HEK293 (cell line): ENCODE data around the gene EFEMP2.

Experiments used
- GFI1B ChIP-seq: fragments of 450-650 bp; formaldehyde crosslinking; IDR thresholded peaks from 2 replicates; pipeline ENCODE4 v1.5.1; 2016; ENCODE audit warnings: missing biosample characterization, missing genetic modification characterization
- GLI2 ChIP-seq: fragments of 450-650 bp; formaldehyde crosslinking; IDR thresholded peaks from 2 replicates; pipeline ENCODE4; 2017; ENCODE audit warnings: missing biosample characterization, missing genetic modification characterization, low read depth, borderline replicate concordance
- KLF1 ChIP-seq: fragments of 450-650 bp; formaldehyde crosslinking; IDR thresholded peaks from 2 replicates; pipeline ENCODE4 v1.5.1; 2016; ENCODE audit warnings: missing biosample characterization, missing genetic modification characterization
- KLF9 ChIP-seq: fragments of 450-650 bp; formaldehyde crosslinking; IDR thresholded peaks from 2 replicates; pipeline ENCODE4 v1.5.1; 2016; ENCODE audit warnings: missing biosample characterization, missing genetic modification characterization, low read depth
- SALL2 ChIP-seq: fragments of 450-650 bp; formaldehyde crosslinking; IDR thresholded peaks from 2 replicates; pipeline ENCODE4 v1.5.0; 2017; ENCODE audit warnings: missing biosample characterization, mild to moderate bottlenecking, missing genetic modification characterization, borderline replicate concordance
- SP2 ChIP-seq: fragments of 450-650 bp; formaldehyde crosslinking; IDR thresholded peaks from 2 replicates; pipeline ENCODE4 v1.5.1; 2016; ENCODE audit warnings: missing biosample characterization, missing genetic modification characterization
- ZBTB8A ChIP-seq: fragments of 450-650 bp; formaldehyde crosslinking; IDR thresholded peaks from 2 replicates; pipeline ENCODE4 v1.5.1; 2016; ENCODE audit warnings: missing biosample characterization, missing genetic modification characterization
- ZFP69B ChIP-seq: fragments of 450-650 bp; formaldehyde crosslinking; IDR thresholded peaks from 2 replicates; pipeline ENCODE4 v1.5.1; 2016; ENCODE audit warnings: missing biosample characterization, missing genetic modification characterization
- ZNF132 ChIP-seq: fragments of 450-650 bp; formaldehyde crosslinking; IDR thresholded peaks from 2 replicates; pipeline ENCODE4 v1.5.1; 2017; ENCODE audit warnings: missing biosample characterization, missing genetic modification characterization, borderline replicate concordance
- ZNF148 ChIP-seq: fragments of 450-650 bp; formaldehyde crosslinking; IDR thresholded peaks from 2 replicates; pipeline ENCODE4 v1.5.0; 2017; ENCODE audit warnings: missing biosample characterization, missing genetic modification characterization, borderline replicate concordance
- ZNF266 ChIP-seq: fragments of 450-650 bp; formaldehyde crosslinking; IDR thresholded peaks from 2 replicates; pipeline ENCODE4 v1.5.1; 2016; ENCODE audit warnings: missing biosample characterization, missing genetic modification characterization, low read depth
- ZNF335 ChIP-seq: fragments of 450-650 bp; formaldehyde crosslinking; conservative IDR thresholded peaks from 2 replicates; pipeline ENCODE4 v1.5.1; 2016; ENCODE audit warnings: missing biosample characterization, missing genetic modification characterization
- ZNF341 ChIP-seq: fragments of 450-650 bp; formaldehyde crosslinking; IDR thresholded peaks from 2 replicates; pipeline ENCODE4; 2016; ENCODE audit warnings: low read depth, missing biosample characterization, missing genetic modification characterization
- ZNF394 ChIP-seq: fragments of 450-650 bp; formaldehyde crosslinking; IDR thresholded peaks from 2 replicates; pipeline ENCODE4 v1.5.1; 2016; ENCODE audit warnings: missing biosample characterization, missing genetic modification characterization, mild to moderate bottlenecking, moderate library complexity, borderline replicate concordance
- ZNF416 ChIP-seq: fragments of 450-650 bp; formaldehyde crosslinking; IDR thresholded peaks from 2 replicates; pipeline ENCODE4 v1.5.1; 2016; ENCODE audit warnings: missing biosample characterization, missing genetic modification characterization
- ZNF549 ChIP-seq: fragments of 450-650 bp; IDR thresholded peaks from 2 replicates; pipeline ENCODE4 v1.5.1; 2018; ENCODE audit warnings: missing biosample characterization, missing genetic modification characterization, mild to moderate bottlenecking, inconsistent platforms, moderate library complexity
- ZNF580 ChIP-seq: fragments of 450-650 bp; formaldehyde crosslinking; IDR thresholded peaks from 2 replicates; pipeline ENCODE4 v1.5.1; 2016; ENCODE audit warnings: missing biosample characterization, missing genetic modification characterization
- ZNF585B ChIP-seq: fragments of 450-650 bp; formaldehyde crosslinking; IDR thresholded peaks from 2 replicates; pipeline ENCODE4 v1.5.1; 2016; ENCODE audit warnings: missing biosample characterization, missing genetic modification characterization
- ZNF664 ChIP-seq: fragments of 450-650 bp; formaldehyde crosslinking; IDR thresholded peaks from 2 replicates; pipeline ENCODE4 v1.5.1; 2016; ENCODE audit warnings: missing biosample characterization, missing genetic modification characterization
- ZNF677 ChIP-seq: fragments of 450-650 bp; IDR thresholded peaks from 2 replicates; pipeline ENCODE4 v1.5.0; 2018; ENCODE audit warnings: missing biosample characterization, mild to moderate bottlenecking, missing genetic modification characterization, moderate library complexity
- ZNF747 ChIP-seq: fragments of 450-650 bp; formaldehyde crosslinking; IDR thresholded peaks from 2 replicates; pipeline ENCODE4 v1.5.1; 2016; ENCODE audit warnings: missing biosample characterization, missing genetic modification characterization
- ZNF76 ChIP-seq: fragments of 450-650 bp; formaldehyde crosslinking; IDR thresholded peaks from 2 replicates; pipeline ENCODE4; 2016; ENCODE audit warnings: low read depth, missing biosample characterization, missing genetic modification characterization, borderline replicate concordance
- ZNF777 ChIP-seq: fragments of 450-650 bp; formaldehyde crosslinking; IDR thresholded peaks from 2 replicates; pipeline ENCODE4 v1.5.1; 2017; ENCODE audit warnings: missing biosample characterization, missing genetic modification characterization, borderline replicate concordance
- ZSCAN23 ChIP-seq: fragments of 450-650 bp; formaldehyde crosslinking; IDR thresholded peaks from 2 replicates; pipeline ENCODE4 v1.5.1; 2016; ENCODE audit warnings: missing biosample characterization, missing genetic modification characterization
- ZSCAN30 ChIP-seq: fragments of 450-650 bp; IDR thresholded peaks from 2 replicates; pipeline ENCODE4 v1.5.1; 2018; ENCODE audit warnings: missing biosample characterization, mild to moderate bottlenecking, missing genetic modification characterization, moderate library complexity
- ZSCAN5A ChIP-seq: fragments of 450-650 bp; formaldehyde crosslinking; IDR thresholded peaks from 2 replicates; pipeline ENCODE4 v1.5.1; 2016; ENCODE audit warnings: missing biosample characterization, missing genetic modification characterization
- TF ChIP-seq, protein P1 (sequence below): fragments of 450-650 bp; formaldehyde crosslinking; IDR thresholded peaks from 2 replicates; pipeline ENCODE4 v1.5.1; 2016; ENCODE audit warnings: missing biosample characterization, missing genetic modification characterization, low read depth
- TF ChIP-seq, protein P2 (sequence below): fragments of 450-650 bp; formaldehyde crosslinking; IDR thresholded peaks from 2 replicates; pipeline ENCODE4 v1.5.1; 2017; ENCODE audit warnings: missing biosample characterization, missing genetic modification characterization
- TF ChIP-seq, protein P3 (sequence below): fragments of 450-650 bp; formaldehyde crosslinking; IDR thresholded peaks from 2 replicates; pipeline ENCODE4 v1.5.1; 2016; ENCODE audit warnings: missing biosample characterization, missing genetic modification characterization

Gene EFEMP2

DNA sequence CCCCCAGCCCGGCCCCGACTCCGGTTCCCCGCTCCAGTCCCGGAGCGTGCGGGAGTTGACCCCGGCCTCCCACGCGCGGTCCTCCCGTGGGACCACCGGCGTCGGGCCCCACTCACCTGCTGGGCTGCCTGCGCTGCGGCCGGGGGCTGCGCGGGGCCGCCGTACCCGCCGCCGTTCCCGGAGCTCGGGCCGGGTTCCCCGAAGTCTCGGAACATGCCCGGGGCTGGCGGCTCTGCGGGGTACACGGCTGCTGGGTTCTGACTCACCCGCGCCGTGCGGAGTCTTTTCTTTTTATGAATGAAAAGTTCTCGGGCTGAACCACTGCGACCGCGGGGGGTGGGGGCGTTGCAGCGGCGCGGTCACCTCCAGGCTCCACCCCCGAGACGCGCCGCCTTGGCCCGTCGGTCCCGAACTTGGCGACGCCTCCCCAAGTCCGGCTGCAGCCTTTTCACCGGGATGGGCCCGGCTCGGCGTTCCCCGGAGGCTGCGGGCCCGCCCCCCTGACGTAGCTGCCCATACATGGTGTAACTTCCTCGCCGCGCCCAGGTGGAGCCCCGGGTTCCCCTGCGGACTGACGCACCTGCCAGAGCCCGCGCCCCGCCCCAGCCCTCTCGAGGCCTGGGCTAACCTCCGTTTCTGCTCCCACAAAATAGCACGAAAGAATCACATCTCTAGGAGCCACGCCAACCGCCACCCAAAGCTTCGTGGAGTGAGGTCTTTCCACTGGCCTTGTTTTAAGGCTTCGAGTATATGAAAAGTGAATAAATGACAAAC lies 27.7 kb upstream of the EFEMP2 start, which contains the start of gene FOSL1 (continued):
- TF ChIP-seq ZSCAN5A (tag by site-specific recombination) (no peak), GFI1B (no peak), ZFP69B (peak; percentile 89), KLF9 (peak; percentile 80), ZNF549 (tag by site-specific recombination) (no peak), ZNF416 (tag by site-specific recombination) (no peak), ZNF266 (tag by site-specific recombination) (no peak), ZNF132 (tag by site-specific recombination) (no peak), ZNF341 (tag by site-specific recombination) (peak; percentile 26; the same call in 1 of the 2 replicates), KLF1 (tag by site-specific recombination) (peak; percentile 87), ZSCAN23 (no peak), ZBTB8A (tag by site-specific recombination) (peak; percentile 45), ZNF677 (tag by site-specific recombination) (no peak), GLI2 (tag by site-specific recombination) (no peak), ZNF580 (tag by site-specific recombination) (no peak), ZNF76 (tag by site-specific recombination) (no peak), ZNF148 (tag by site-specific recombination) (no peak), ZNF664 (tag by site-specific recombination) (no peak), ZNF777 (tag by site-specific recombination) (no peak), ZNF394 (no peak), SP2 (tag by site-specific recombination) (peak; percentile 88), ZNF747 (tag by site-specific recombination) (no peak), ZNF335 (tag by site-specific recombination) (no peak), SALL2 (tag by site-specific recombination) (no peak), ZSCAN30 (tag by site-specific recombination) (peak; percentile 87), ZNF585B (no peak)
- TF ChIP-seq, protein P1, sequence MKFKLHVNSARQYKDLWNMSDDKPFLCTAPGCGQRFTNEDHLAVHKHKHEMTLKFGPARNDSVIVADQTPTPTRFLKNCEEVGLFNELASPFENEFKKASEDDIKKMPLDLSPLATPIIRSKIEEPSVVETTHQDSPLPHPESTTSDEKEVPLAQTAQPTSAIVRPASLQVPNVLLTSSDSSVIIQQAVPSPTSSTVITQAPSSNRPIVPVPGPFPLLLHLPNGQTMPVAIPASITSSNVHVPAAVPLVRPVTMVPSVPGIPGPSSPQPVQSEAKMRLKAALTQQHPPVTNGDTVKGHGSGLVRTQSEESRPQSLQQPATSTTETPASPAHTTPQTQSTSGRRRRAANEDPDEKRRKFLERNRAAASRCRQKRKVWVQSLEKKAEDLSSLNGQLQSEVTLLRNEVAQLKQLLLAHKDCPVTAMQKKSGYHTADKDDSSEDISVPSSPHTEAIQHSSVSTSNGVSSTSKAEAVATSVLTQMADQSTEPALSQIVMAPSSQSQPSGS (tag by site-specific recombination), result no peak
- TF ChIP-seq, protein P2, sequence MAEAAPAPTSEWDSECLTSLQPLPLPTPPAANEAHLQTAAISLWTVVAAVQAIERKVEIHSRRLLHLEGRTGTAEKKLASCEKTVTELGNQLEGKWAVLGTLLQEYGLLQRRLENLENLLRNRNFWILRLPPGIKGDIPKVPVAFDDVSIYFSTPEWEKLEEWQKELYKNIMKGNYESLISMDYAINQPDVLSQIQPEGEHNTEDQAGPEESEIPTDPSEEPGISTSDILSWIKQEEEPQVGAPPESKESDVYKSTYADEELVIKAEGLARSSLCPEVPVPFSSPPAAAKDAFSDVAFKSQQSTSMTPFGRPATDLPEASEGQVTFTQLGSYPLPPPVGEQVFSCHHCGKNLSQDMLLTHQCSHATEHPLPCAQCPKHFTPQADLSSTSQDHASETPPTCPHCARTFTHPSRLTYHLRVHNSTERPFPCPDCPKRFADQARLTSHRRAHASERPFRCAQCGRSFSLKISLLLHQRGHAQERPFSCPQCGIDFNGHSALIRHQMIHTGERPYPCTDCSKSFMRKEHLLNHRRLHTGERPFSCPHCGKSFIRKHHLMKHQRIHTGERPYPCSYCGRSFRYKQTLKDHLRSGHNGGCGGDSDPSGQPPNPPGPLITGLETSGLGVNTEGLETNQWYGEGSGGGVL, result peak; percentile 59; the same call in 1 of the 2 replicates
- TF ChIP-seq, protein P3, sequence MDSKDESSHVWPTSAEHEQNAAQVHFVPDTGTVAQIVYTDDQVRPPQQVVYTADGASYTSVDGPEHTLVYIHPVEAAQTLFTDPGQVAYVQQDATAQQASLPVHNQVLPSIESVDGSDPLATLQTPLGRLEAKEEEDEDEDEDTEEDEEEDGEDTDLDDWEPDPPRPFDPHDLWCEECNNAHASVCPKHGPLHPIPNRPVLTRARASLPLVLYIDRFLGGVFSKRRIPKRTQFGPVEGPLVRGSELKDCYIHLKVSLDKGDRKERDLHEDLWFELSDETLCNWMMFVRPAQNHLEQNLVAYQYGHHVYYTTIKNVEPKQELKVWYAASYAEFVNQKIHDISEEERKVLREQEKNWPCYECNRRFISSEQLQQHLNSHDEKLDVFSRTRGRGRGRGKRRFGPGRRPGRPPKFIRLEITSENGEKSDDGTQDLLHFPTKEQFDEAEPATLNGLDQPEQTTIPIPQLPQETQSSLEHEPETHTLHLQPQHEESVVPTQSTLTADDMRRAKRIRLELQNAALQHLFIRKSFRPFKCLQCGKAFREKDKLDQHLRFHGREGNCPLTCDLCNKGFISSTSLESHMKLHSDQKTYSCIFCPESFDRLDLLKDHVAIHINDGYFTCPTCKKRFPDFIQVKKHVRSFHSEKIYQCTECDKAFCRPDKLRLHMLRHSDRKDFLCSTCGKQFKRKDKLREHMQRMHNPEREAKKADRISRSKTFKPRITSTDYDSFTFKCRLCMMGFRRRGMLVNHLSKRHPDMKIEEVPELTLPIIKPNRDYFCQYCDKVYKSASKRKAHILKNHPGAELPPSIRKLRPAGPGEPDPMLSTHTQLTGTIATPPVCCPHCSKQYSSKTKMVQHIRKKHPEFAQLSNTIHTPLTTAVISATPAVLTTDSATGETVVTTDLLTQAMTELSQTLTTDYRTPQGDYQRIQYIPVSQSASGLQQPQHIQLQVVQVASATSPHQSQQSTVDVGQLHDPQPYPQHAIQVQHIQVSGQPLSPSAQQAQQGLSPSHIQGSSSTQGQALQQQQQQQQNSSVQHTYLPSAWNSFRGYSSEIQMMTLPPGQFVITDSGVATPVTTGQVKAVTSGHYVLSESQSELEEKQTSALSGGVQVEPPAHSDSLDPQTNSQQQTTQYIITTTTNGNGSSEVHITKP (tag by site-specific recombination), result peak; percentile 97
